Measurements from ENCODE around the gene MRM2. TPM values are rescaled to one million over a fixed set of nuclear protein-coding genes. Genes with fewer than 3 reads are reported as not detected.

The MRM2 gene
- total RNA-seq, 1 experiment from 2014 or later: 62.2 TPM

DNA sequence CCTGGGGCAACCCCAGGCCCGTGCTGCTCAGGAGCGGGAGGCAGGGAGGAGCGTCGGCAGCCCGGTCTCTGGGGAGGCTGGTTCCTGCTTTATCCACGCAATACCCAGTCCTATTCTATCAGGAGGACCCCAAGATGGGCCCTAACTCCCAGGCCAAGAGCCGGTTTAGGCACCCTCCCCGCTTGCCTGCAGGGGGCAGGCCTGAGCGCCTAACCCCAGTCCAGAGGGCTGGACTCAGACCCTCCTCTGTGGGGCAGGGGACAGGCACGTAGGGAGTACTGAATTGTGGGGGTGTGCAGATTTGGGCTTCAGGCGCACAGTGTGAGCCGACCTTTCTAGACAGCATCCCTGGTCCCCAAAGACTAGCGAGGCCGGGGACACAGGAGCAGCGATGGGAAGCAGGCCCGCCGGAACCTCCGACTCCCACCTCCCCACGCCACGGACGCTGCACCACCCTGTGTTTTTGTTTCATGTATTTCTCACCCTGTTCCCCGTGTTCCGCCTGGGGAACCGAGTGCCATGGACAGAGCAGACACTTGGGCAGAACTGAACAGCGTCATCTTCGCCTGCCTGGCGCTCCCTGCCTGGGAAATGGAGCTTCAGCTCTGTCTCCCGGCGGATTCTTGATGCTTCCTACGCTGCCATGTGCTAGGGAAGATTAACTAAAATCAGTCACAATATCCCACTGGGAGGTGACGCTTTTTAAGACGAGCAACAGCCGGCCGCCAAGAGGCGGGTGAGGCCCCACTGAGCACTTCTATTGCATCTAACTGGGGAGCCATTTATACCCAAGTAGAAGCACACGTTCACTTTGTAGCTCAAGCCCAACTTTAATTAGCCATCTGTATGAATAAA is 5.4 kb upstream of the MRM2 start:
- no peak for DNase-seq (ENCODE audit: low spot score)

DNA sequence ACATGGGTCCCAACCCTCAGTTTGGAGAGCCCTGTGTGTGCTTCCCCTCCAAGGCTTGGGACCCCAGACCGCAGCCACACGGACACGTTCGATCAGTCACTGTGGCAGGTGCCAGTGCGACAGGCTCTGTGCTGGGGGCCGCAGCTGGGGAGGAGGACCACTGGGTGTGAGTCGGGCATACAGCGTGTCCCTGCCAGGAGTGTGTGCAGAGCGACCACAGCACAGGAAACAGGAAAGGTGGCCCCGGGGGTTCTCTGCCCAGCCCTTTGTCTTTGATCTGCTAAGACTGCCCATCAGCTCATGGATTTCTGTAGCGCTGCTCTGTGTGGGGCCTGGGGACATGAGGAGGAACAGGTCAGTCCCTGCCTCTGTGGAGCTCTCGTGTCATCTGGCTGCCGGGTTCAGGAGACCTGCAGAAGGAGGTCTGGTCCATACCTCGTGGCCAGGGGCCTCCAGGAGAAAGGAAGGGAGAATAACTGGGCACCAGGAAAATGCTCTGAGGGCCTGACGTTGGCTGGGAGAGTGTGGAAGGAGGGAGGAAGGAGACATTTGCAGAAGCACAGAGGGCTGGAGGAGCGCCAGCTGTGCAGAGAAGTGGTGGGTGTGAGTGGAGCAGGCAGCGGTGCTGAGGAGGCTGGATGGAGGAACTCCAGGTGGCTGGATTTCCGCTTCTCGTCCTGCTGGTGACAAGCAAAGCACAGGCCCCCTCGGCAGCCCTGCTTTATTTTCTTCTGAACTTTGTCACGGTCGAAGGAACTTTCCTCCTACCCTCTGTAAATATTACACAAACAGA is 4.1 kb upstream of the MRM2 start:
- no peak for DNase-seq (ENCODE audit: low spot score)

DNA sequence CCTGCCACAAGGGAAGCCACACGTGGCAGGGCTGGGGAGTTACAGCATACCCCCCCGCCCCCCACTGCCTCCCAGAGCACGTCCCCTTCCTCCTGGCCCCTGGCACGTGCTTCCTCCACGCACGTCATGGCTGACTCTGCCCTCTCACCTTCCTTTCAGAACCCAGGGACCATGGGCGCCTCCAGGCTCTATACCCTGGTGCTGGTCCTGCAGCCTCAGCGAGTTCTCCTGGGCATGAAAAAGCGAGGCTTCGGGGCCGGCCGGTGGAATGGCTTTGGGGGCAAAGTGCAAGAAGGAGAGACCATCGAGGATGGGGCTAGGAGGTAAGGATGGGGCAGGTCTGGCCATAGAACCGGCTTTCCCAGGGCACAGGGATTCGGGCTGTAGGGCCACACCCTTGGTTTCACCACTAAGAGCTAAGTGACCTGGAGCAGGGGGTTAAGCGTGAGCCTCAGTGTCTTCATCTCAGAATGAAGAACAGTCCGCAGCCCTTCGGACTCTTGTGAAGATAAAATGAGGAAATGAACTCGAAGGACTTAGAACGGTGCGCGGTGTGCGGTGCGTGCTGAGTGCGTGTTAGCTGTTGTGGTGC is 2.5 kb upstream of the MRM2 start:
- DNase-seq (ENCODE audit: low spot score): no peak

DNA sequence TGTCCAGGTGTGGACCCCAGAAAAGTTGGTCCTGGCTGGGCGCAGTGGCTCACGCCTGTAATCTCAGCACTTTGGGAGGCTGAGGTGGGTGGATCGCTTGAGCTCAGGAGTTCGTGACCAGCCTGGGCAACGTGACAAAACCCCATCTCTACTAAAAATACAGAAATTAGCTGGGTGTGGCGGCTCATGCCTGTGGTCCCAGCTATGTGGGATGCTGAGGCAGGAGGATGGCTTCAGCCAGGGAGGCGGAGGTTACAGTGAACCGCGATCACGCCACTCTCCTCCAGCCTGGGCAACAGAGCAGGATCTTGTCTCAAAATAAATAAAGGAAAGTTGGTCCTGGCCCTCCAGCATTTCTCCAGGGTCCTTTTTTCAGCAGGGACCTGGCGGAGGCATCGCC is 1.5 kb upstream of the MRM2 start:
- DNase-seq (ENCODE audit: low spot score): no peak

DNA sequence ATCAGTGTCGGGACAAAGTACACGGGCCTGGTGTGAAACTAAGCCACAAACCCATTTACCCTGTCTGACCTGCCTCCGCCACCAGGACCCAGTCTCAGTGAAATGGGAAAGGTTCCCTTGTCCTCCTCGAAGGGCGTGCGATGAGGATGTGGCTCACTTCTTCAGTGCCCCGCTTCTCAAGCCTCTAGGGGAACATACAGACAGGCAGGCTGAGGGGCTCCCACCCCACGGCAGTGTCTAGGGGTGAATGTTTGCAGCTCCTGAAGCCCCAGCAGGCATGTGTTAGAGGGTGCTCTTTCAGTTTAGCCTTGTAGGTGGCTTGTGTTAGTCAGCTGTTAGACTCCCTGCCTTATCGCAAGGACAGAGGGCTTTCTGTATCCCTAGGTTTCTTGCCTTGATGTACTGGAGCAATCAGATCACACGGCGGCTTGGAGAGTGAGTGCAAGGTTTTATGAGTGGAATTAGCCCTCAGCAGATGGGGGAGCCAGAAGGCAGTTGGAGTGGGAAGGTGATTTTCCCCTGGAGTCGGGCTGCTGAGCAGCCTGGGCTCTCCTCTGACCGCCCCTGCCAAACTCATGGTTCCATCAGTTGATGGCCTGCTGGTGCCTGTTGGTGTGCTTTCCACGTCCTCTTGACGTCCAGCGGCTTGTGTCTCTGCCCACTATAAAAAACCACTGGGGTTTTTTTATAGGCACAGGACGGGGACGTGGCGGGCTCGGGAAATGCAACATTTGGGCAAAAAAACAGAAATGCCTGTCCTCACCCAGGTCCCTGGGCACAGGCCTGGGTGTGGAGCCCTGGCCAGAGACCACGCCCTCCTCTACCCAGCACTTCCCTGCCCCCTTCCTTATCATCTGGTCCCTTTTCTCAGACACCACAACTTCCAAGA is 780 bp upstream of the MRM2 start:
- DNase-seq (ENCODE audit: low spot score): peak; percentile 52

DNA sequence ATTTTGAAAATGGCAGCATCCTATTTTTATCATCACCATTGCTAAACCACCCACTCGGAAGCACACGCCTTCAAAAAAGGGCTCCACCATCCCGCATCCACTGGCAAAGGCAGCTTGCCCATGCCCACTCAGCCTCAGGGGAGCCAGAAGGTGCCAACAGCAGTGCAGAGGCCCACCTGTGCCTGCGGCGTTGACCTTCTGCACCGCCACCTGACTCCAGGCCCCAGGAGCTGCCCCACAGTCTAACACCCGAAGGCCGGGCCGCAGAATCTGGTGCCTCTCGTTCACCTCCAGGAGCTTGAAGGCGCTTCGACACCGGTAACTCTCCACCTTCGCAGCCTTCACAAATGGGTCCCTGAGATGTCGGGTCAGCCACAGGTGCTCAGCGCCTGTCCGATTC is 2.8 kb downstream of the MRM2 start:
- no peak for DNase-seq (ENCODE audit: low spot score)

DNA sequence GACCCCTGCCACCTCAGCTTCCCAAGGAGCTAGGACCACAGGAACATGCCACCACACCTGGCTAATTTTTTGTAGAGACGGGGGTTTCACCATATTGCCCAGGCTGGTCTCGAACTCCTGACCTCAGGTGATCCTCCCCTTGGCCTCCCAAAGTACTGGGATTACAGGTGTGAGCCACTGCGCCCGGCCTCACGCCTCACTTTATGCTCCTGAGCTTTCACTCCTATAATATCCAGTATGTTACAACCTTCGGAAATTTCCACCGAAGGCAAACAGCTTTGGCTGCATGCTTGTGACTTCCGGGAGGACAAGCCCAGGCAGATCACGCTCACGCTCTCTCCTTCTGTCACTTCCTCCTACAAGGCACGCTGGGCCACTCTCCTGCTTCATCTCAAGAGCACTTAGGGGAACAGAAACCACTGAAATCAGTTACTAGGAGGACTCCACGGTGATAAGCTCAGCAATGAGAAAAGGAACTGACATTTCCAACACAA is 4.8 kb downstream of the MRM2 start:
- DNase-seq (ENCODE audit: low spot score): no peak

DNA sequence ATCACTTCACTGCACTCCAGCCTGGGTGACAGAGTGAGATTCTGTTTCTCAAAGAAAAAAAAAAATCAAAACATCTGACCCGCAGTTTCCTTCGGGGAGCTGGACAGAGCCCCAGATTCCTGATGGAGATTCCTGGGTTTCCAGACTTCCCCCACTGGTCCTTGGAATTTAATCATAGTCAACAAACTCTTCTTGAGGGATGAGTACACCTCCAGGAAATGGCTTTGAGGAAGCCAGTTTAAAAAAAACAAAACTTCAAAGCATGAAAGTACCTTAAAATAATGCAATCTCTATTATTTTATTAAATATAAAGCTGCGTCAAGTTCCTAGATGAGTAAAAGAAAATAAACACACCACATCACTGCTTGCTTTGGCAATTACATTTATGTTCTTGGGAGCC is 8.1 kb downstream of the MRM2 start:
- no peak for DNase-seq (ENCODE audit: low spot score)

DNA sequence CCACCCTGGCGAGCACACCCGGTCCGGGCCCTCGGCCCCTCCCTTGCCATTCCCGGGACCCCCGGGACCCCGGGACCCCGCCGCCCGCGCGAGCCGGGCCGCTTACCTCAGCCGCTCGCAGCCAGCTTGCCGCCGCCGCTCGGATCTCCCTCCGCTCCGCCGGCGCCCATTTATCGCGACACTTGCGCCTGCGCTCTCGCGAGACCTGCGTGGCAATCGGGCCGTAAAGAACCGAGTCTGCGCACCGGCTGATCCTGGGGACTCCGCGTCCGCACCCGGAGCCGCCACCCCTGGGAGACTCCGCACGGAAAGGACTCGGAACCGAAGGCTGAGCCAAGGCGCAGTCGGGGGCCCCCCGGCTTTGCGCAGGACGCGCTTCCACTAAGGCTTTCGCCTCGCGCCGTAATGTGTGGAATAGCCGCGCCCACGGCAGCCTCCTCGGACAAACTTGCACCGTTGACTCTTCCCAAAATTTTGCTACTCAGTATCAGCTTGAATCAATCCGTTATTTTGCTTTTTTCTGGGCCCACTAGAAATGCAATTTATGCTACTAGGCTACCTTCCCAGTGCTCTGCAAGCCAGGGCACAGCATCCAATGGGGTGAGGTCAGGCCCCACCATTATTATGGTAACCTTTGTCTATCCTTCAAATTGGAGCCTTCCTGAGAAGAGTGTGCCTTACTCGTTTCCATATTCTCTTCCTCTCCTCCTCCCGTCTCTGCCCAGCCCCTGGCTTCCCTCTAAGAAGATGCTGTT is 9.1 kb downstream of the MRM2 start, which contains the start of gene MAD1L1:
TSS of gene MAD1L1 (minus strand) at position 180 of the 755 bp plus-strand sequence. CDS start 2,812 bp downstream, outside the sequence.
- peak; percentile 85 for DNase-seq (ENCODE audit: low spot score)

DNA sequence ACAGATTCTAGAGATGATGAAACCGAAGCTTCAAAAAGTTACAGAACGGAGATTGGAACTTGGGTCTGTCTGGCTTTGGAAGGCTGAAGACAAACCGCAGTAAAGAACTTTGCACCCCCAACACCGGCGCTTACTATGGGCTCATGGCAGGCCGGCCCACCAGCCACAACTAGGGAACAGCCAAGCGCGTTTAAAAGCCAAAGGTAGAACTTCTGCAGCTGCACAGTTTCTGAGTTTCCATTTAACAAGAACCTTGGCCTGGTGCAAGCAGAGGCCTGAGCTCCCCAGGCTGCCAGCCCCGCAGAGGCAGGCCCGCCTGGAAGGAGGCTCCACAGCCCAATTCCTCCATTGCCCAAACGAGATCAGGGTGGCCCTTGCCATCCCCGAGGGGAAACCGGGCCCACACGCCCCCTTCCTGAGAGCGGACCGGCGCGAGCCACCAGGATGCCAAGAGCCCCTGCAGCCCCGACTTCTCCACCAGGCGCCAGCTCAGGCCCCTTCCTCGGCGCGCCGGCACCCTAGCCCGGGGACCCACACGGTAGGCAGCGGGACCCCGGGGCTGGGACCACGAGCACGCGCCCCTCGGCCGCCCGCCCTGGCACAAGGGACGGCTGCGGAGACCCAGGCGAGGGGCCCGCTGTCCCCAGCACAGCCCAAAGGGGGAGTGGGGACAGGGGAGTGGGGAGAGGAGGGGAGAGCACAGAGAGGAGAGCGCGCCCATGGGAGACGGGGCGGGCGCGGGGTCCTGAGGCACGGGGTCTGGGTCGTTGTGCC is 9.8 kb downstream of the MRM2 start:
- no peak for DNase-seq (ENCODE audit: low spot score)

DNA sequence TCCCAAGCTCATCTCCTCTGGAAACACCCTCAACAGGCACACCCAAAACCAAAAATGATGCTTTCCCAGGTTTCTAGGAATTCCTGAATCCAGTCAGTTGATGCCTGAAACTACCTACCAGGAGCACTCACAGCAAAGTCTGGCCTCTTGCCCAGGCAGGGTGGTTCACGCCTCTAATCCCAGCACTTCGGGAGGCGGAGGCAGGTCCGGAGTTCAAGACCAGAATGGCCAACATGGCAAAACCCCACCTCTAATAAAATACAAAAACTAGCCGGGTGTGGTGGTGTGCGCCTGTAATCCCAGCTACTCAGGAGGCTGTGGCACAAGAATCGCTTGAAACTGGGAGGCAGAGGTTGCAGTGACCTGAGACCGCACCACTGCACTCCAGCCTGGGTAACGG is 11.1 kb downstream of the MRM2 start:
- DNase-seq (ENCODE audit: low spot score): no peak

DNA sequence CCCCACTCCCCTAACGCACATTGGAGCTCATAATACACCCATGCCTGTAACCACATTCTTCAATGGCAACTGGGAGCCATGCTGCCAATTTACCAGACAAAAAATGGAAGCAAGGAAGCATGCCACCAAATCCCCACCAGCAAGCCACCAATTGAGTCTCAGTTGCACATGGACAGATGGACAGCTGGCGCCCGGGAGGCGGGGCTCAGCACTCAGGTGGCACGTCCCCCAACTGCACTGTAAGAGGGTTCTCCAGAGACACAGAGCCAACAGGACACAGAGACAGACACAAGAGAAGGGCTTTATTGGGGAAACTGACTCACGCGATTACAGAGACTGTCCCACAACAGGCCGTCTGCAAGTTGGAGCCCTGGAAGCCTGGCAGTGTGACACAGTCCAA is 11.8 kb downstream of the MRM2 start:
- no peak for DNase-seq (ENCODE audit: low spot score)

DNA sequence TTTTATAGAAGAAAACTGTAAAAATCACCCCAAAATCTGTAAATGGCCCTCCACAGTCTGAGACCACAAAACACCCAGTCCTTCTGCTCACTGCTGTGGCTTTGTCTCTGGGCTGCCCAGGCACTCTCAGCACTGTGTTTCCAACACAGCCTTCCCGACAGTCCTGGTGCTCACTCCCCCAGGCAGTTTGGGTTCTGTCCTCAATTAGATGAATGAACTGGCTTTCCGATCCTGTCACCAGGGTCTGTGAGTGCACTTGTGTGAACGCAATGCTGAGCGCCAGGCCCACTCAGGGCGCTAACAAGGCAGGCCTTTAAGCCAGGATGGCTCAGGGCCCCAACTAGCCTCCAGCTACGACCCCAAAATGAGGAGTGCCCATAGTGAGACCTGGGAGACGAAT is 12.5 kb downstream of the MRM2 start:
- DNase-seq (ENCODE audit: low spot score): no peak

DNA sequence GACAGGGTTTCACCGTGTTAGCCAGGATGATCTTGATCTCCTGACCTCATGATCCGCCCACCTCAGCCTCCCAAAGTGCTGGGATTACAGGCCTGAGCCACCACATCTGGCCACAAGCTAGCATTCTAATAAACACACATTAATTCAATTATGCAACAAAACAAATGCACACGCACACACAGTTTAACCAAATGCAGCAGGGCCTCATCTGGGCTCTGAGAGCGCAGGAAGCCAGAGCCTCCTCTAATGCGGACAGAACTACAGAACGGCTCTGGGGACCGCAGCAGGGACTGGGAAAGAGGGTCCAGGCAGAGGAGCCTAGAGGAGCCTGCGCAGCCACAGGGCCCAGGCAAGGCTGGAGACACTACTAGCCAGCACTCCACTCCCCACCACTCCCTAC is 13.1 kb downstream of the MRM2 start:
- DNase-seq (ENCODE audit: low spot score): no peak

DNA sequence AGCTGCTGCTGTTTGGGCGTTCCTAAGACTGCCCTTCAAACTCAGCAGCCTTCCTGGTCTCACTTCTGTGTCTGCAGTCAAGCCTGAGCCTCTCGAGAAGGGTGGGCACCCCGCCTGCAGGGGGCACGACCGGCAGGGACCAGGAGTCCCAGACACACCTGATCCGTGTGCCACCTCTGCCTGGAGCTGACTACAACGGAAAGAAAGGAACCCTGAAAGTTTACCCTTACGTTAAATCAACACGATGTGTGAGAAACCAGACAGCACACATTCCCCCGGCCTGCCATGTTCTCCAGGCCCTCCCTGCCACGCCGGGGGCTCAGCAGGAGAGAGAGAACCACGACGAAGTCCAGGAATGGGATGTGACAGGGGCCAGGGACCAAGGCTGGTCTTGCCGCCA is 14.3 kb downstream of the MRM2 start:
- DNase-seq (ENCODE audit: low spot score): no peak

DNA sequence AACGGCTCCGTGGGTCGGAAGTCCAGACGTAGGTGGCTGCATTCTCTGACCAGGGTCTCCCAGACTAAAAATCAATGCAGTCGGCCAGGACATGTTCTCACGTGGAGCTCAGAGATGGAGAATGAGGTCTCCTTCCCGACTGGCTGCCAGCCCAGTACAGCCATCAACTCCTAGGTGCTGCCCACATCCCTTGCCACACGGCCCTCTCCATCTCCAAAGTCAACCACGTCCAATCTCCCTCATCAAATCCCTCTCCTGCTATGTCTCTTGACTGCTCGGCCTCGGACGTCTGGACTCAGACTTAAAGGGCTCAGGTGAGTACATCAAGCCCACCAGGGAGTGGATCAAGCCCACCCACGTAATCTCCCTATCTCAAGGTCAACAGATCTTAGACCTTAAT is 16.2 kb downstream of the MRM2 start:
- no peak for DNase-seq (ENCODE audit: low spot score)

DNA sequence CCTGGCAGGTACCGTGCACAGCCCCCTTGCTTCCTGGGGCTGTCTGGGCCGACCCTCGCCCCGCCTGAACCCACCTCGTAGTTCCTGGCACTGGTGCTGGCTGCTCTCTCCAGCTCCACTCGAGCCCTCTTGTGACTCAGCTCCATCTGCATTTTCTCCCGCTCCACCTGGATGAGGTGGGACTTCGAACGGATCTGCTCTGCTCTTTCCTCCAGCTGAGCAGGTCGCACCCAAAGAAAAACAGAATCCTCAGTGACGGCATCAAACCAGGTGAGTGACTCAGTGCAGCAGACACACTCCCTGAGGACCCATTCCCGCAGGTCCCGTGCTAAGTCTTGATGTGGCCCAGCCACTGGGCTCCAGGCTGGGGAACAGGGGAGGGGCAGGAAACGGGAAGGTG is 16.7 kb downstream of the MRM2 start:
- no peak for DNase-seq (ENCODE audit: low spot score)

DNA sequence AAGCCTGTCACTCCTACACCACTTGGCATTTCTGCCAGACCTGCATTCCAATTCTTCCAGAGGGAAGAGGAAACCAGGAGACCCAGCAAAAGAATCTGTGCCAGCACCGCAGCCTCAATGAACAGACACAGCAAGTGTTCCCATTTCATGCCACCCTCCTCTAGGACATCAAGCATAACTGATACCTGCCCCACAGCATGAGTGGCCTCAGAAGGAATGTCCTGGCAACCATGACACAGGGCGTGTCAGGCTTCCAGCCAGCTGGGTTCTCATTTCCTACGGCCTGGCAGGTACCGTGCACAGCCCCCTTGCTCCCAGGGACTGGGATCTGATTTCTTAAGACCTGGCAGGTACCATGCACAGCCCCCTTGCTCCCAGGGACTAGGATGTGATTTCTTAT is 17.1 kb downstream of the MRM2 start:
- no peak for DNase-seq (ENCODE audit: low spot score)

DNA sequence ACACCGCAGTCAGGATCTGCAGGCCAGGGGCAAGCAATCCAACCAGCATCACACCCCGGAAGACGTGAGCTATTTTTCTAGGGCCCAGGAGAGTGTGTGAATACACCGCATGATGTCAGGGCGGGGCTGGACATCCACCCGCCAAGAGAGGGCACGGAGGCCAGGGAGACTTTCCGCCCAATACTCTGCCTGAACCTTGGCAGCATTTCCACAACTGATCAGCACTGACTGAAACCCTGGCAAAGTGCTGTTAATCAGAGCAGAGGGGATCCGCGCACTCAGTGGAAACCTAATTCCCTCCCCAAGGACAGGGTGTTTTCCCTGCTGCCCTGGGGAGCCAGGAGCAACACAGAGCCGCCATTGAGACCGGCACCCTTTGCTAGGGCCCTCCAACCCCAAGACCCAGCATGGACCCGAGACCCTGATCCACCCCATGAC is 17.5 kb downstream of the MRM2 start:
- no peak for DNase-seq (ENCODE audit: low spot score)

DNA sequence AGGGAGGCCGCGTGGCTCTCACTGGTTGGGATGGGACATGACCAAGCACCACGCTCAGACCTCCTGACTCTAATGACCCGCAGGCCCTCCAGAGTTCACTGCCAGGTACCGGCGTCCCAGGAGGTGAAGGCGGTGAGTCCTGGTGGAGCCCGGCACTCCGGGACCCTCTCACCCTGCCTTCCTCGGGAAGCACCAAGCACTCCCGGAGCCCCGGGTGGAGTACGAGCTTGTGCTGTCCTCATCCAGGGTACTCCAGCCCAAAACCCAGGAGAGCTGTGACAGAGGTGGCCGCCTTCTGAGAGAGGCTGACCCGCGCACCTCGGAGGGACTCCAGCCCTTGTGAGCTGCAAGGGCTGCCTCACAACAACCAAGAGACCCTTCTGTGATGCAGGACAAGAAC is 18.7 kb downstream of the MRM2 start:
- DNase-seq (ENCODE audit: low spot score): no peak

Data from A172 (cell line).